HG03565 (cell line): Measurements from ENCODE around the gene BABAM2.

ENCODE experiments used
- ATAC-seq: cut with Tn5 transposase; IDR thresholded peaks from one replicate; pipeline ENCODE4 v1.9.1; 2021; ENCODE audit warnings: mild to moderate bottlenecking, moderate library complexity; ENCODE audit not compliant: unreplicated experiment

The BABAM2 gene

DNA sequence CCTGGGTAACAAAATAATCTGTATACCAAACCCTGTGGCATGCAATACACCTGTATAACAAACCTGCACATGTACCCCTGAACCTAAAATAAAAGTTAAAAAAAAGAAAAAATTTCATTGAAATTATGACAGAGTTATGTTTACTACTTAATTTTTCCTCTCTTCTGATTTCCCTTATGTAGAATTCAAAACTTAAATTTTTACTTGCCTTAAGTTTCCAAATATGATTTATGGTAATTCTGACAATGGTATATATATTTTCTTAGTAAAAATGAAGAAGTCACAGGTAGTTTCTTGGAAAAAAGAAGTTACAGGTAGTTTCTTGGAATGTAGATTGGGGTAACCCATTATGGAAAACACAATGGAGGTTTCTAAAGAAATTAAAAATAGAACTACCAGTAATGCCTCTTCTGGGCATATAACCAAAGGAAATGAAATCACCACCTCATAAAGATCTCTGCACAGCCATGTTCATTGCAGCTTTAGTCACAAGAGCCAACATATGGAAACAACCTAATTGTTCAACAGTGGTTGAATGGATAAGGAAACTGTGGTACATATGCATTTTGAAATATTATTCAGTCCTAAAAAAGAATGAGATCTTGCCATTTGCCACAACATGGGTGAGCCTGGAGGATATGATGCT, 164.9 kb downstream of the BABAM2 start:
- ATAC-seq = no peak

DNA sequence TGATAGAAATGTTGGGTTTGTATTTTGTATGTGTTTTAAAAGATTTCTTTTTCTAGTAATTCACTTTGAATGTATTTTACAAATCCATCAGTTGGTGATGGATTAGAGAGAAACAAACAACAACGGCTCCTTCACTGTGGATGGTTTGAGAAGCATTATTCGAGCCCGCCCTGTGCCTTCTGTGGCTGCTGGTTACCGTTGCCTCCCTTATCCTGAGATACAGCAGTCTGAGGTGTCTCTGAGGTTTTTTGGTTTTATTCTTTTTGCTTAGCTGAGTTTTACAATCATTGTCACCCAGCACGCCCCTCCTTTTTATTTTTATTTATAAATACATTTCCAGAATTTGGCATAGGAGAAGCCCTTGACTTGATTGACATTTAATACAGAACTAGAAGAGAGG, 168.3 kb downstream of the BABAM2 start:
- ATAC-seq = no peak

DNA sequence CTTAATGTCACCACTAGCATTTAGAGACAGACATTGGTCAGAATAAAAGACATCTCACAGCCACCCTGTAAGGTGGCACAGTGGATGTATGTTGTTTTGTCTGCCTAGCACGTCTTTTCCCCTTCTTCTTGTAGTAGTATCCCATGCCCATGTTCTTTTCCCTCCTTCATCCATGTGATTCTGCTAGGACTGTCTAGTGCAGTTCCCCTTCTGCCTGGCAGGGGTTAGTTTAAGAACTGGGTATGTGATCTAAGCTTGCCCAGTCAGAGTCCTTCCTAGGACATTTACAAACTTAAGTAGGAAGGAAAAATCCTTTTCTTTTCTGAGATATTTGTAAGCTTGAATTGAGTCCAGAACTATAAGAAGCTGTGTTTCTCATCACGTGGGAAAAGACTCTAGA, 172.3 kb downstream of the BABAM2 start:
- ATAC-seq = no peak

GRCh38 chr2:28063492-28063962, 173.0 kb downstream of the BABAM2 start:
- no peak for ATAC-seq

DNA sequence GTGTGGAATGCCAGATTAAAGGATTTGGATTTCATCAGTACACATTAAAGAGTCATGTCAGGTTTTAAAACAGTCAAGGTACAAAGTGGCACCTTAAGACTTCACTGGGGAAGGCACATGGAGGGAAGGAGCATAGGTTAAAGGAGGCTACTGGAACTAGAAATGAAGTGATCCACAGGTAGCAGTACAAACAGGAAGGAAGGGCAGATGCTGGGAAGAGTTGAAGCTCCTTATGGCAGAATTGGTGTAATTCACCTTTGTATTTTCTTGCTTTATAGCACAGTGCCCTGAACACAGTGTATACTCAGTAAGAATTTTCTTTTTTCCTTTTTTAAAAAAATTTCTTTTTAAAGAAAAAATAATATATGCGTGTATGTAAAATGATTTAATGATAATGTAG, 177.1 kb downstream of the BABAM2 start:
- ATAC-seq = no peak

DNA sequence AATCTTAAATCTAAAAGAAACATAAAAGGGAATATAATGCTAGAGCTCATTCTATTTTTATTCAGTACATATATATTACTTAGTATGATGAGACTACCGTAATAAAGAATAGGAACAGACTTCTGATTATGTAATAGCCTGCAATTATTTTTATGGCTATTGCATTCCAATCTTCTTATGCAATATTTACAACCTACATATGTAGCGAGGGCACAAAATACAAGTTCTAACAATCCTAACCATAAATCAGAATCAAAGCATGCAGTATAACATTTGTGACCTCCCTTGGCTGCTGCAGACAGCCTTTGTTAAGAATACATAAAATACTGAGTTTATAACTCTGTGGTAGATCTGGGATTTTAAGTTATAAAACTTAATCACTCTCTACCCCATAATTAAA, 177.6 kb downstream of the BABAM2 start:
- ATAC-seq = no peak

DNA sequence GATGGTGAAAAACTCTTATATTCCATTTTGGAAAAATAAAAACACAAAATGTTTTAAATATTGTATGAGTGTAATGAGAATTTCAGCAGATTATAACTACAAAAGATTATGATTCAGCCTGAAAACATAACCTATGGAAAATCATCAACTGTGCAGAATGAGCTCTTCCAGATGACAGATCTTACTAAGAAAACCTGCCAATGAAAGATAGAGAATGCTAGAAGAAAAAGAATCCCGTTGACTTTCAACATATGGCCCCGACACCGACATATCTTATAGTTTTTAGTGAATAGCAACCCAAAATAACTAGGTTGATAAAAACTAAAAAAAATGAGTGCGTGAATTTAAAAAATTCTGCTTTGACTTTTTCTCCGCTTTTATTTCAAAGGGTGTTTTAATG, 178.0 kb downstream of the BABAM2 start:
- ATAC-seq = no peak

- ATAC-seq = no peak
These were observed 180.7 kb downstream of the BABAM2 start for GRCh38 chr2:28071221-28071620.

DNA sequence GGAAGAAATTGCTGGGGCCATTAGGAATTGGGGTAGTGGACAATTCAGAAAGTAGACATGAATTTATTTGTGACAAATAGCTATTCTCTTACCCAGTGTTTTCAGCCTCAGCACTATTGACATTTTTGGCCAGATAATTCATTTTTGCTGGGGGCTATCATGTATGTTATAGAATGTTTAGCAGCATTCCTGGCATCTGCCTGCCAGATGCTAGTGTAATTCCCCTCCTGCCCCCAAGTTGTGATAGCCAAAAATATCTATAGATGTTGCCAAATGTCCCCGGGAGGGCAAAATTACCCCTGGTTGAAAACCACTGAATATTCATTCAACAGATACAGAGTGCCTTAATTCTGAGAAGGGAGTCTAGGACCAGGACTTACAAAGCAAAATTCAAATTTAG, 183.6 kb downstream of the BABAM2 start:
- ATAC-seq = no peak

- no peak for ATAC-seq
These were observed 190.4 kb downstream of the BABAM2 start for GRCh38 chr2:28080911-28081310.

- no peak for ATAC-seq
These were observed 191.6 kb downstream of the BABAM2 start for GRCh38 chr2:28082131-28082530.

DNA sequence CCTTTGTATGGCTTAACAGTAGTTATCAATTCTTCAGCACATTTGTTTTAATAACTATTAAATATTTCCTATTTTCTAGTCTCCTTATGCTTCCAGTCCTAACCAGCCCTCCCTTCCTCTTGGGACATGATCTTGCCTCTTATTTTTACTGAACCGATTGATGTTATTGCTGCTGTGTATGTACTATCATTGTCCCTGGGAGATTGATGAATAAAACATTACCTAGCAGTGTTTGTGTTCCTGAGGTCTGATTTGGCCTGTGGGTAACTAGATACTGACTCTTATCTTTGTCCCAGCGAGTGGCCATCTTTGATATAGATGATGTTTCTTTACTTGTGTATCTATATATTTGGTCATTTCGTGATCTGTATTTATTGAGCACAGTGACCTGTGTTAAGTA, 192.9 kb downstream of the BABAM2 start:
- no peak for ATAC-seq

GRCh38 chr2:28084564-28084963, 194.0 kb downstream of the BABAM2 start:
- no peak for ATAC-seq

DNA sequence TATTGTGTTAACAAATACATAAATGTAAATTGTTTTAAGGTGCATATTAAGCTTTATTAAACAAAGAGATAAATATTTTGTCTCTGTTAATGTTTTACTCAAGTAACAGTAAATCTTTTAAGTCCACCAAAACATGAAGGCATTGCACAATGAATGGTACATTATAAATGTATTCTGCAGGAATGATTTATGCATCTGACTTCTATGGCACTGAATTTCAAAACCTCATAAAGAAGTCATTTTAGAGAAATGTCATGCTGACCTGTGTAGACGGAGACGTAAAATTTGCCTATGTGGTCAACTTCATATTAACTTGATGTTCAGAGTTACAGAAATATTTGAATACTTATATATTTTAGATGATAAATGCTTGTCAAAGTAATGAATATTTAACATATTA, 194.7 kb downstream of the BABAM2 start:
- ATAC-seq = no peak

- ATAC-seq = no peak
These were observed 196.1 kb downstream of the BABAM2 start for GRCh38 chr2:28086611-28087010.

- ATAC-seq = no peak
These were observed 198.4 kb downstream of the BABAM2 start for GRCh38 chr2:28088970-28089369.

GRCh38 chr2:28089486-28089885, 199.0 kb downstream of the BABAM2 start:
- no peak for ATAC-seq

- no peak for ATAC-seq
These were observed 202.8 kb downstream of the BABAM2 start for GRCh38 chr2:28093308-28093707.

GRCh38 chr2:28093768-28094167, 203.2 kb downstream of the BABAM2 start:
- no peak for ATAC-seq

GRCh38 chr2:28094739-28095138, 204.2 kb downstream of the BABAM2 start:
- ATAC-seq = no peak

GRCh38 chr2:28095622-28096021, 205.1 kb downstream of the BABAM2 start:
- ATAC-seq = no peak

GRCh38 chr2:28096421-28096820, 205.9 kb downstream of the BABAM2 start:
- ATAC-seq = no peak

GRCh38 chr2:28098501-28099225, 208.1 kb downstream of the BABAM2 start:
- ATAC-seq = no peak
